HEK293 (cell line): Measurements from ENCODE around the gene KLF11.

Experiments
- CTCF ChIP-seq: fragments of 450-650 bp; formaldehyde crosslinking; IDR thresholded peaks from 2 replicates; pipeline ENCODE4 v1.5.1; 2016; ENCODE audit warnings: missing biosample characterization, missing genetic modification characterization
- ZNF214 ChIP-seq: fragments of 450-650 bp; formaldehyde crosslinking; IDR thresholded peaks from 2 replicates; pipeline ENCODE4 v1.5.1; 2017; ENCODE audit warnings: missing biosample characterization, mild to moderate bottlenecking, missing genetic modification characterization, borderline replicate concordance
- ZNF24 ChIP-seq: fragments of 450-650 bp; formaldehyde crosslinking; IDR thresholded peaks from 2 replicates; pipeline ENCODE4 v1.5.1; 2016; ENCODE audit warnings: missing biosample characterization, missing genetic modification characterization
- ZNF274 ChIP-seq, 2 experiments: fragments of 200-500 bp in 1 of 2; fragments of 450-650 bp in 1 of 2; sonication (Bioruptor generic) in 1 of 2; formaldehyde crosslinking in 1 of 2; IDR thresholded peaks; 2 replicates each; pipeline versions ENCODE4 v1.5.1 to v1.6.1; 2014 to 2016; ENCODE audit warnings: borderline replicate concordance in 1 of 2, inconsistent platforms in 1 of 2, low read length in 1 of 2, missing biosample characterization in 1 of 2, missing genetic modification characterization in 1 of 2
- ZNF335 ChIP-seq: fragments of 450-650 bp; formaldehyde crosslinking; conservative IDR thresholded peaks from 2 replicates; pipeline ENCODE4 v1.5.1; 2016; ENCODE audit warnings: missing biosample characterization, missing genetic modification characterization
- ZNF394 ChIP-seq: fragments of 450-650 bp; formaldehyde crosslinking; IDR thresholded peaks from 2 replicates; pipeline ENCODE4 v1.5.1; 2016; ENCODE audit warnings: missing biosample characterization, missing genetic modification characterization, mild to moderate bottlenecking, moderate library complexity, borderline replicate concordance
- ZNF449 ChIP-seq: fragments of 450-650 bp; formaldehyde crosslinking; IDR thresholded peaks from 2 replicates; pipeline ENCODE4 v1.5.1; 2017; ENCODE audit warnings: missing biosample characterization, mild to moderate bottlenecking, missing genetic modification characterization, moderate library complexity
- ZNF521 ChIP-seq: fragments of 450-650 bp; formaldehyde crosslinking; IDR thresholded peaks from 2 replicates; pipeline ENCODE4 v1.5.1; 2017; ENCODE audit warnings: missing biosample characterization, mild to moderate bottlenecking, missing genetic modification characterization
- ZNF571 ChIP-seq: fragments of 450-650 bp; formaldehyde crosslinking; IDR thresholded peaks from 2 replicates; pipeline ENCODE4 v1.5.0; 2017; ENCODE audit warnings: missing biosample characterization, missing genetic modification characterization

GRCh38 chr2:10096641-10097040 lies 53.3 kb downstream of the KLF11 start:
- TF ChIP-seq ZNF274 (IDR thresholded peaks at IDR 0.05; ENCODE audit: low read length) = no peak
- no peak for TF ChIP-seq ZNF274 (tag by site-specific recombination; IDR thresholded peaks at IDR 0.05; ENCODE audit: borderline replicate concordance)
- no peak for TF ChIP-seq ZNF214
- TF ChIP-seq CTCF (tag by site-specific recombination) = no peak
- no peak for TF ChIP-seq ZNF335 (tag by site-specific recombination)
- no peak for TF ChIP-seq ZNF449 (tag by site-specific recombination)
- TF ChIP-seq ZNF394 (tag by site-specific recombination) = no peak
- TF ChIP-seq ZNF571 (tag by site-specific recombination) = no peak
- no peak for TF ChIP-seq ZNF521 (tag by site-specific recombination)
- TF ChIP-seq ZNF24 = no peak
